HG03521 (cell line): ENCODE results near the gene TBX5.

Experiments
- ATAC-seq: cut with Tn5 transposase; IDR thresholded peaks from one replicate; pipeline ENCODE4 v1.9.1; 2021; ENCODE audit warnings: mild to moderate bottlenecking, moderate library complexity; ENCODE audit not compliant: unreplicated experiment

TBX5 gene

DNA sequence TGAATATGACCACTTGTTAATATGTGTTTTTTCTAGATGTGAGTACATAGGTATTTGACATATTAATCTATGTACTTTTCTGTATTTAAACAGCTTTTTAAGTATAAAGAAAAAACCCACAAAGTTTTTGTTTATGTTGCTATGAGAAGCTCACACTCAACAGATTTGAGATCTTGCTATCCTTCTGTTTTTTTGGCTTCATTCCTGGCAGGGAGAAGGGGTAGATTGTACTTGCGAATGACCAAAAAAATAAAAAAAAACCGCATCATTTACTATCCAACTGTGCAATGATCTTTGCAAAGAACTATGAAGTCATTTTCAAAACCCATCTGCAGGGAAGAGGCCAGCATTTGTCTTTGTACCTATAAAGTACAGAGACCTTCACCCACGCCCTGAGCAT, 28.4 kb upstream of the TBX5 start:
- no peak for ATAC-seq

DNA sequence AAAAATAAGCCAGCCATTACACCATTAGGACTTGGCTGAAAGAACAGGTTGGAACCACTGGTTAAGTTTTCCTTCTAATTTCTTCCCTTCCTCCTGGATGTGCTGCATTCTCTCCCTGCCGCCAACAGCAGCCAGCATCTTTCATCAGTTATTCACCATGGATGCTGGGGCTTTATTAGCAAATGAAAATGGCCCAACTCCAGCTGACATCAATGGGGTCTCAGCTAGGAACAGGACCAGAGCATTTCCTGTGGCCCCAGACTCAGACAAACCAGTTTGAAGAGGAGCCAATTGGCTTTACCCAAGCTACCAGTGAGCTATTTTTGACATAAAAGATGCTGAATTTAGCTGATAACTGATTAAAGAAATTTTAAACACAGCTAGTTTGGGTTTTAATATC, 26.0 kb upstream of the TBX5 start:
- no peak for ATAC-seq

DNA sequence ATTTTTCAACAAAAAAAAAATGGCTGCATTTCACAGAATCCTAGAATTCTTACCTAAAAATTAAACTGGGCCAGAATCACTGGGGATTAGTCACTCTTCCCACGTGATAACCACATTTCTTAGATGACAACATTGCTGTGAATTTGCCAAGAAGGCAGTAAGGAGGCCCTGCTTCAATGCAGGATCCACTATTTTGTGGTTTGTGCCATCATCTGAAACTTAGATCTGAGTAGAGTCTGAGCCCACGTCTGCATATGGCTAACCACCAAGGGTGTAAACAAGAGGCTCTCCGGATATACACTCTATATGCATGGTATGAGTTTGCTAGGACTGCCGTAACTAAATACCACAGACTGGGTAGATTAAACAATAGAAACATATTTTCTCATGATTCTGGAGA, 24.4 kb upstream of the TBX5 start:
- ATAC-seq, result no peak

DNA sequence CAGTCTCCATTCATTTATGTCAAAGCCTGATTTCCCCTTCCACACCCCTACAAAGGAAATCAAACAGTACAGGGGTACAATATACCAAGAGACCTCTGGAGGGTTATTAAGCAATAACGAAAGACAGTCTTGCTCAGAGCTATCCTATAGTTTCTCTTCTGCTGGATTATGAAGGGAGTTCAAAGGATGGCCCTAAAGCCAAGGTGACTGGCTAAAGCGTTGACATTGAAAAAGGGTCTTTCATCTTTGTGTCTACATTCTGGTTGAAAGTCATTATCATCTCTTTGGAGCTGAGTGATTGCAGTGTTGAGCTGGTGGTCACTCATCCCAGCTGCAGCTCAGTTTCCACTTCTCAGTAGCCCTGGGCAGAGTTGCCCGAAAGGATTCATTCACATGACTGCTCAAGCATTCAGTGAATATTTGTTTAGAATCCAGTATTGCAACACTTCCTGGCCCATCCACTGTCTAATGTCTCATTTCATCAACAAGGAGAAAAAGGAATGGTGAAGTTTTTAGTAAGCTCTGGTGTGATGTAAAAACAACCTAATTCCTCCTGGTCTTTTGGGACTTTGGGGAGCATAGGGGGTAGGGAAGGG, 19.2 kb upstream of the TBX5 start:
- ATAC-seq, result no peak

DNA sequence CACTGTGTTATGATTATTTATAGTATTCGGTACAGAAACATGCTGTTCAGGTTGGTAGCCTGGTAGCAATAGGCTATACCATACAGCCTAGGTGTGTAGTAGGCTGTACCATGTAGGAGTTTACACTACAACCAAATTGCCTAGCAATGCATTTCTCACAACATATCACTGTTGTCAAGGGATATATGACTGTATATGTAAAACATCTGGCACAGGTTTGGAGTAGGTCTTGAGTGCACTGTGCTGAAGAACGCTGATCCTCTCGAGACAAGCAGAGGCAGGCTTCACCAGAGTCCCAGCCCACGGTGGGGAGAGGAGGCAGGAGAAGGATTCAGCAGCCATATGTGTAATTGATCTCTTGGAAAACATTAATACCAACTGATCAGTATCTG, 15.0 kb upstream of the TBX5 start:
- no peak for ATAC-seq

DNA sequence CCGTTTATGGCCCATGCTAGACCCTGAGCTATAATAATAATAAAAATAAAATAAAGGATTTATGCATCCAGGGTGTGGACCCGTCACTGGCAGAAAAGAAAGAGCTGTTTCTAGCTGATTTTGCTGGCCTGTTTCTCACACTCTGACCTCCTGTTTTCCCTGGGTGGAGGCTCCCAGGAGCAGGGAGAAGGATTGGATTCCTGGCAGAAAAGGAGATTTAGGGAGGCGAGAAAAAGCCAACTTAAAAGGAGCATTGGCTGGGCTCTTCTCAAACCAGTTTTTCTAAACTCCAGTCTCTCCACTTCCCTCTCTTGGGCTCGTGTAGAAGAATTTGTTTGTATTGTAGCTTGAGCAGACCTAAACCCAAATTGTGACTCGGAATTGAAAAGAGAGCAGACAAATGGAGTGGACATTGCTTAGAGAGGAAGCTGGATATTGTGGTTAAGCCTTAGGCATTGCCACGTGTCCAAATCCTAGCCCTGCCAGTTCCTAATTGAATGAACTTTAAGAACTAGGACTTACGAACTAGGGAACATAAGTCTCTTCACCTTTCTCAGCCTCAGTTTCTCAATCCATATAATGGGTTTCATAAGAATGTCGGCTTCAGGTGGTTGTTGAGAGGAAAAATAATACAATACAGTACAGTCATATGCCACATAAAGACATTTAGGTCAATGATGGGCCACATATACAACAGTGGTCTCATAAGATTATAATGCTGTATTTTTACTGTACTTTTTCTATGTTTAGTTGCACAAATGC, 14.4 kb upstream of the TBX5 start:
- ATAC-seq, result no peak

DNA sequence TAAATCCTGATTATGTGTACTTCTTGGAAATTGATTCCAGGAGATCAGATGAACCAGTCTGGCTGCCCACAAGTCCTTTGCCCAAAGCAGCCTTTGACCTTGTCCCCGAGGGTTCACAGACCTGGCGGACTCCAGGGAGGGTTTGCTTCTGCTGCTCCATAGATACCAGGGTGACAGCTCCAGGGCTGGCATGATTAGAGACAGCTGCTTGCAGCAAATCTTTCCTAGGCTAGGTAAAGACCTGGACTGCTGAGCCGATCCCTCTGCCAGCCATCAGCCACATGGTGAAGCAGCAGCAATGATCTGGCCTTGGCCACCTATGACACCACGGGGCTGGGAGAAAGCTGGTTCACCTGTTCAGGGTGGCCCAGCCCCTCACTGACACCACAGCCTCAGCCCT, 10.1 kb upstream of the TBX5 start:
- ATAC-seq, result no peak

DNA sequence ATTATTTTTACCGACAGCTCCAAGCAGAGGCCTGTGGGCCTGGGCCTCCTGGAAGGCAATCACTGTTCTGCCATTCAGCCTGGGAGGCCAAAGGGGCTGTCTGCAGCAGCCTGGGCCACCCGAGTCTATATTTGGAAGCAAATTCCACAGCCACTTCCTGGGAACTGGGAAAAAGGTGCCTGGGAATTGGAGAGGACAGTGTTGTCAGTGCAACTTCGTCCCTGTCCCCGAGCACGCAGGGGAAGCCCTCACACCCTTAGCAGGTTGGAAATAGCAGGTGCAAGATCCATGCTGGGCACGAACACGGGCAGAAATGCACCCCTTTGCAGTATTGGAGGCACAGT, 9.6 kb upstream of the TBX5 start:
- ATAC-seq, result no peak

DNA sequence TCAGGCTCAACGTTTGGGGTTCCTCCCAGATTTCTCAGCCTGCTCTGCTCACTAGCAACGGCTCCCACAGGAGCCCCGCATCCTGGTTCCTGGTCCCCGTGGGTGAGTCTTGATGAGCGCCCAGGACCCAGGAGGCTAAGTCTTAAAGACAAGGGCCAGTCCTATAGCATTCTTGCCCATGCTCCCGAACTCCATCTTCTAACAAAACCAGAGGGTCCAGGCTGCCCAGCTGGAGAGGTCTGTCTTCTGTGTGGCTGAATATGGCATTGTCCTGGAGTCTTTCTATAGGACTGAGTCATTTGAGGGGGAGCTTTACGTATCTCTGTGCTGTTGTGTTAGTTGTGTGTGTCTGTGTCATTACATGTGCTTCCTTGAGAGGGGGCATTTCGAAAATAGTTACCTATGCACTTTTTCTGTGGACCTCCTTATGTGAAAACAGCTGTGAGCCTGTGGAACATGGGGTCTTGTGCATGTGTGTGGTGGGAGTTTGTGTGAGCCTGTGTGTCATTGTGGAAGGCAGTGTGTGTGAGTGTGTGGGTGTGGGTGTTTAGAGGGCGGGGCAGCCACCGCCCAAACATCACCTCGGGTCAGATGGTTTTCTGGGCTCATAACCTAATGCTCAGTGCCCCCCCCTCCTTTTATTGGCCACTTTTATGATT, 9.1 kb upstream of the TBX5 start:
- ATAC-seq, result no peak

DNA sequence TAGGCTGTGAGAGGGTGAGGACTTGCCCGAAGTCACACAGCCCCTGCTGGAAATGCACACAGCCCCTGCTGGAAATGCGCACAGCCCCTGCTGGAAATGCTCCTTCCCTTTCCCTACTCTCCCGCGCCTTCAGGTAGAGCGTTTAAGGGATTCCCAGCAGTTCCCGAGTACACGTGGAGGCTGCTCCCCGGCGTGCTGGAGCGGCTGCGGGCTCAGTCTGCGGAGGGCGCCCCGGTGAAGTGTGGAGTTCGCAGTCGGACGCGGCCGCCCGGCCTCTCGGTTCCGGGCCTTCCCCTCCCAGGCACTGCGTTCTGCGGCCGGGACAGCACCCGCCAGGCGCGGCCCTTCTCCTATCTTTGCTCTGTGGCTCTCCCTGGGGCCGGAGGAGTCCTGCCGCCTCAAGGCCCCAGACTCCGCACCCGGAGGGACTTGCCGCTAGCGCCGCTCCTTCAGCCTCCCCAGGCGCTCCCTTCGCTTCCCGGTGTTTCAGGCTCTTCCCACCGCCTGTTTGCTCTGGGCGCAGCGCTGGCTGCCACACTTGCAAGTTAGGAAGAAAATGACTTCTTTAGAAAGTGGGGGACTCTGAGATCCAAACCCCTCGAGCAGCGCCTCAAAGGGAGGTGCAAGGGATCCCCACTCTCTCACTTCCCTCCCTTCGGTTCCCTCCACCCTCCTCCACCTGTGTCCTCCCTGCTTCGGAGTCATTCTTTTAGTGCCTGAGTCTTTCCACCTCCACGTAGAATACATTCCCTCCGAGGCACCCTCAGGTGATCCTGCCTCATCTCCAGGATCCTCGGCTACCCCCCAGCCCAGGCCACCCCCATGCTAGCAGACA, 8.3 kb upstream of the TBX5 start:
- ATAC-seq, result no peak

DNA sequence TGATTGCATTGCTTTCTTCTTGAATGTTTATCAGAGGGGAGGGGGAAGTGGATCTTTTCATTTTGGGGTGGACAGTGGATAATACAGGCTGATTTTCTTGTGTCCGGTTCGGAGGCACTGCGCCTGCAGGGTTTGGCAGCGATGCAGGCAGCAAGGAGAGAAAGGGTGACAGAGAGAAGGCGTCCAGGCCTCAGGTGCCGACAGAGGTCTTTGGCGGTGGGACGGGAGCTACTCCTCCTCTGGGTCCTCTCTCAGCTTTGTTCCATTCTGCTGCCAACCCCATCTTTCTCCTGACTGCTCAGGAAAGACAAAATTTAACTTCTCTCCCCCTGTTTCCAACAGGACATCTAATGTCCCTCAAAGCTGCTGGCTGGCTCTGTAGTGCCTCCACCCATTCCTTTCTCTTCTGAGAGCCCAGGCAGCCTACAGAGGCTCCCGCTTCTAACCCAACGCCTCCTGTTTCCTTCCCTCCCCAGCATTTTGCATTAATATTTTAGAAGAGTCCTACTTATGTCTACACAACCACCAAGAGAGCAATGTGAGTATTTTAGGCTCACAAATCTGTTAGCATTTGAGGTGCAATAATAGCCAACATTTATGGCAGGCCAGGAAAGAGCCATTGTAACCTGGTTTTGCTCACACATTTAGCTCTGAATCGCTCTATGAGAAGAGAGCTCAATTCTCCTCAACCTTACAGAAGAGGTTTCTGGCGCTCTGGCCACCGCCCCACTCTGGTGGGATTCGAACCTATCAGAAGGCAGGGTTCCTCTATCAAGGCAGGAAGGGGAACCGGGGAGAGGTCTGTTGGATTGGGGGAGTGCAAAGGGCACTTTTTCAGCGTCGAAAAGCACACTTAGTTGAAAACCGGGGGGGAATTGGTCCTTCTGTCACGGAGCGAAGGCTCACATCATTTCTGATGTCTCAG, 7.1 kb upstream of the TBX5 start:
- no peak for ATAC-seq

DNA sequence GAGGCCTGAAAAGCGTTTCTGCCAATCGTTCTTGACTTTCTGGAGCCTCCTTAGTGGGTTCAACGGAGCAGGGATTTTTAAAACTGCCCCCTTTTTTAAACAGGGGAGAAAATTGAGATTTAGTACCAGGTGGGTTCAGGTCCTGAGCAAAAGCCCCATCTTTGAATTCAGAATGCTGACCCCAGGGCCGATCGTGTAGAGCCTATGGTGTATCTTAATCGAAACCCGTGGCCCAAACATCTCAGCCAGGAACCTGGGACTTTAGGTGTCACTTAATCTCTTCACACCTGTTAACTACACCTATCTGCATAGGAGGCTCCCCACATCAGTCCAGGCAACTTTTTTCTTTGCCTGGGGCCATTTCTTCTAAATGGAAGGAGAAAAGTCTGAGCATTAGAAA, 6.4 kb upstream of the TBX5 start:
- no peak for ATAC-seq

DNA sequence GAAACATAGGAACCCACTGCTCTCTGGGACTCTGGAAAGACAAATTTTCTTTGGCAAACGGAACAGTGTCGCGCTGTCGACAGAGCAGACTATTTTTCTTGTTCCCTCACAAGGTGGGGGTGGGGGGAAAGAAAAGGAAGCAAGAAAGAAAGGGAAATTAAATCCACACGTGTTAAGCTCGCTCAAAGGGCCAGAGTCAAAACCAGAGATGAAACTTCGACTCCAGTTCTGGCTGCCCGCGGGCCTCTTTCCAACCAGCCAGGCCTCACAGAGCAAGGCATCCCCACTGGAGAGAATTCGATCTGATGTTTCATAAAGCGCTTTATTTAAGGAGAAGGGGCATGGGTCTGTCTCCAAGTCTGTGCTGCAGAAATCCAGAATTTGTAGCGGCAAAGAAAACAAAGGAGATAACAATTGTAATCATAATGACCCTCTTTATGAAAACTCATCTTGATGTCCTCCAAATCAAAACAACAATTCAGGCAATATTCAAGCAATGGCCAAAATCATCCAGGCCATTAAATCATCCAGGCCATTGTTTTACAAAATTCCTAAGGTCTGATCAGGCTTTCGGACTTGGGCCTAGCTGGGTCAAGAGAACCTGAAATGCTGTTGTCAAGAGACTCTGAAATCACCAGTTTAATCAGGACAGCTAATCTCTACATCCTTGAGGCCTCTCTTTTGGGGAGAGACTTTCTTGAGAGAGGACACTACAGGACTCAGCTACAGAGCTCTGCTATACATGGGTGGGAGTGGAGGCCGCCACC, 5.3 kb upstream of the TBX5 start:
- ATAC-seq, result no peak

DNA sequence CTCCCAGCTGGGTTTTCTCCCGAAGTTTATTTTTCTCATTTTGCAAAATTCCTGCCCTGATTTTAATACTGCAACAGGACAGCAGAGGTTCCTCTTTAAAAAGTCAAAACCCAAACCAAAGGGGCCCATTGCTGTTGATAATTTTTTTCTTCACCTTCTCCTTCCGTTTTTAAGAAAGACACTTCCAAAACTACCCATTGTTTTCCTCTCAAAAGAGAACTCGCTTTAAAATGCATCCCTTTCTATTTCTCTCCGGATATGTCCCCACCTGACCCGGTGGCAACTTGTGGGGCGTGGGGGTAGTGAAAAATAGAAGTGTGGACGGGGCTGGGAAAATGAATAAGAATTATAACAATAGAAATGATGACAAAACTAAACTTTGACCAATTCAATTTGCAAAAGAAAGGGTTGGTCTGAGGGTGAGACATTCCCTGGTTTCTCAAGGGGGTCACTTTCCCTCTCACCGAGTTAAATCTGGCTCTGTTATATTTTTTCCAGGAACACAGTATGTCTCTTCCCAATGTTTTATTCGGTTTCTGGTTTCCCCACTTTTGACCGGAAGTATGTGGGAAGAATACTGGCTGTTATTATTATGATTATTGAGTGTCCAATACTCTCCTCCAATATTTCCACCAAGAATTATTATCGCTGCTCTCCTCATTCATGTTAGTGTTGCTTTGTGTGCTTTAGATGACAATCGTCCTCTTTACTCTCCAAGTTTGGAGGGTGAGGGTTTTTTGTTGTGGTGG, 4.1 kb upstream of the TBX5 start:
- ATAC-seq, result no peak

DNA sequence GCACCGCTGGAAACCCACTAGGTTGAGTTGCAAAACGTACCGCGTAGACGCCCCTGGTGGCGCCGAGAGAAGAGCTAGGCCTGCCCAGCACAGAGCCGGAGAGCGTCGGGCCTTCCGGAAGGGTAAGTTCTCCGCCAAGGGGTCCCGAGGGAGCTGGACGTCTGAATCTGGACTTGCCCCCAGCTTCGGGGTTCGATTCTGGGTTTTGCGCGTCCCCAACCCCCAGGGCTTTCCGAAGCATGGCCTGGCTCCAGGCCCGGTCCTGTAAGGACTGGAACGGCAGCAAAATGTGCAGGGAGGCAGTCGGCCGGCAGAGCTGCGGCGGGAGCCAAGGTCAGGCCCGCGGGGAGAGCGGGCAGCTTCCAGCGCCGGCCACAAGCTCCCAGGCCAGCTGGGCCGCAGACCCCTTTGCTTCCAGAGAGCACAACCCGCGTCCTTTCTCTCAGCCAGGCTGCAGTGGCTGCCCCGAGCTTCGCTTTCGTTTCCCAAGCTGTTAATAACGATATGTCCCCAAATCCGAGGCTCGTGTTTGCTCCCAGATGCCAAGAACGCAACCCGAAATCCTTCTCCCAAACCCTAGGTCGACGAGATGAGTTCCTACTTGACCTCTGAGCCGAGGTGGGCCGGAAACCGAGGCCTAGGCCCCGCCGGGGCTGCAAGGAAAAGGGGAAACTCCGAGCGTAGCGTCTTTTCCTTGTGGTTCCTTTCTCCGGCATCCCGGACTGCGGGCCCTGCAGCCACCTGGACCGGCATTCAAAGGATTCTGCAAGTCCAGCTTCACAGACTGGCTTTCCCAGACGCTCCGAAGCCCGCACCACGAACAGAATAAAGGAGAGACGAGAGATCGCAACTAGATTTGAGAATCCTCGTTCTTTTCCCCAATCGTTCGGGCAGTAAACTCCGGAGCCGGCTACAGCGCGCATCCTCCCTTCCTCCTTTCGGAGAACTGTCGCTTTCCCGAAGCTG, 3.2 kb upstream of the TBX5 start:
- ATAC-seq, result no peak

DNA sequence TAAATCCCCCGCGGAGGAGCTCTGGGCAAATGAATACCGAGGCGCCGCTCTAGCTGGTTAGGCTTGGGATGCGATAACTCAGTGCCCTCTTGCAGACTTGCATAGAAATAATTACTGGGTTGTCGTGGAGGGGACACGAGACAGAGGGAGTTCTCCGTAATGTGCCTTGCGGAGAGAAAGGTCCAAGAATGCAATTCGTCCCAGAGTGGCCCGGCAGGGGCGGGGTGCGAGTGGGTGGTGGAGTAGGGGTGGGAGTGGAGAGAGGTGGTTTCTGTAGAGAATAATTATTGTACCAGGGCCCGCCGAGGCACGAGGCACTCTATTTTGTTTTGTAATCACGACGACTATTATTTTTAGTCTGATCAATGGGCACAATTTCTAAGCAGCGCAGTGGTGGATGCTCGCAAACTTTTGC, 2.5 kb upstream of the TBX5 start:
- ATAC-seq, result no peak

DNA sequence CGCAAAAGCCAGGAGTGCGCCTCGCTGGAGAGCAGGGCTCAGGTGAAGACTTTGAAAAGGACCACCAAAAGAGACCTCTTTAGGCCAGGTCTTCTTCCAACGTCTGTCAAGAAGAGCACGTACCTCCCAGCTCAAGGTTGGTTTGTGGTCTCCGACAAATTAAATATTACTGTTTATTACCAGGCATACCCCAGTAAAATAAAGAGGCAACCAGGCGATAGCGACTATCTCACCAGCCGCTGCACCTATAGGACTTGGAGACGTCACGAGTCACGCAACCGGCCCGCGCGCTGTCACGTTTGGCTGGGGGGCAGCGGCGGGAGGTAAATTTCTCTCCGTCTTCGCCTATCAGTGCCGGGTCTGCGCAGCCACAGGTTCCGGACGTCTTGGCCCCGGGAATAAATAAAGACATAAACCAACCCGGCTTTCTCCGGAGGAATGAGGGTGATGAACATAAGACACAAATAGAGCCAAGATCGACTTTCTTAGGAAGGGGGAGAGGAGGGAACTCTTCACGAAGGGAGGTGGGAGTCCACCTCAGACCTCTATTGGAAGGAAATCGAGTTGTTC, 2.0 kb upstream of the TBX5 start:
- ATAC-seq, result no peak
